Measurements from ENCODE around the gene GCNT2. TPM values are rescaled to one million over a fixed set of nuclear protein-coding genes. Genes with fewer than 3 reads are reported as not detected.
"Not testable (repeated sequence)": the region's sequence is repeated elsewhere in the genome, so short reads cannot be mapped to it uniquely, and the experiment has no call there.

Gene GCNT2
- polyA plus RNA-seq, 10 donors, result 1.6 to 3.8 (median 3.0) TPM

DNA sequence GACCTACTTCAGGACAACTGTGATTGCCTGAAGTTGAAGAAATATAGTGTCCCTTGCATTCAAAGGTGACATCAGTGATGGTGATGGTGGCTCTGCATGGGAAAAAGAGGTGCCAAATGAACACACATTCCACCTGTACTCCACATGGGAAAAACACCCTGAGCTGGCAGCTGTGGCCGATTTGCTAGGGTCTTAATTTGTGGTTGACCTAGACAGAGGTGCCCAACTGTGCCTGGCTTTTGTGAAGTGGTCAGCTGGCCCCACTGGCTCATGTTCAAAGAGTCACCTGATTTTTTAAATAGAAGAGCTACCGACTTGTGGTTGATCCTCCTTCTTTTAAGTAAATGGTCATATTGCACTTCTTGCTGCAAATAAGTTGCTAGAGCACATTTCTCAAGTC is 7.6 kb upstream of the GCNT2 start:
- no peak for DNase-seq

- DNase-seq, result no peak
Measured at GRCh38 chr6:10514049-10514780, 6.9 kb upstream of the GCNT2 start.

- no peak for DNase-seq
Measured at GRCh38 chr6:10516953-10517352, 4.2 kb upstream of the GCNT2 start.

DNA sequence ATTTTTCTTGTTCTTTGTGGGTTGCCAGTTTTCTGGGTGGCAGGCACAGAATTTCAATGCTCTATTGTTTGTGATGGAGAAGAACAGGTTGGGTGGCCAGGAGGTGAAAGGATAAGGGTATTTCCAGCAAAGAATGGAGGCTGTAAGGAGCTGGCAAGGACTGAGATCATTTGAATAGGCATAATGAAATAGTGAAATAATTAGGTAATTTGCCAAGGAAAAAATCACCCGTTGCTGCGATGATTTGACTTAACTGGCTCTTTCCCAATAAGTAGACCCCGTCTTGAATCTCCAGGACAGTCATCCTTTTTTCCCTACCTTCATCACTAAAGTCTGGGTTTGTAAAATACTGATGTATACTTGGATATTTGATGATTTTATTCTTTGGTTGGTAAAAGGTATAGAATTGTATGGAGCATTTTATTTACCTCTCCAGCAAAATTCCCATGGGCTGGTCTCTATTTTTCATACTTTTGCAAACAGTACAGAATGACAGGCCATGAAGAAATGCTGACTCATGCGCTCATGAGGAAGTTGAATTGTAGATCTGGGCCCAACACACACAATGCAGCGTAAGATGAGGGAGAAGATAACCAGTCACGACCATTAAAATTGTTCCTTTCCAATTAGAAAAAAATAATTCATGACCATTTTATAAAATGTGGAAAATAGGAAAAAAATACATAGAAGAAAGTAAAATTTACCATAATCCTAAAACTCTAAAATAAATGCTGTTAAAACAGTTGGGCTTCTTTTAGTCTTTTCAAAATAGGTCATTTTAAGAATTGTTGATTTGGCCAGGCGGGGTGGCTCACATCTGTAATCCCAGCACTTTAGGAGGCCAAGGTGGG is 2.4 kb upstream of the GCNT2 start:
- no peak for DNase-seq

- DNase-seq, result not testable (repeated sequence)
Measured at GRCh38 chr6:10519408-10519697, 1.8 kb upstream of the GCNT2 start.

DNA sequence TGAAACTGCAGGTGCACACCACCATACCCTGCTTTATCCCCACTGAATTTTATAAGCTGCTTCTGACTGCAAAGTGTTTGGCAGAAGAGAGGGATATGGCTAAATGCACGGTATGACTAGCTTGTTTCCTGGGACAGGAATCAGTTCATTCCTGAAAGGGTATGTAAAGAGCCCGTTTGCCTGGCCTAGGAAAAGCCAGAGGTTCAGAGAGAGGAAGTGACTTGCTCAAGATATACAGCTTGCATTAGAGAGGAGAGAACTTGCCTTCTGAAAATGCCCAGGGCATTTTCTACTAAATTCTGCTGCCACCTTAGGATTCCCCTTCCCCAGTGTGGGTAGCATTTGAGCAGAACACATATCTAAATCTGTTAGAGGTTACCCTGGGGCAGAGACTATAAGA is 683 bp upstream of the GCNT2 start:
- DNase-seq, result no peak

GRCh38 chr6:10522929-10523573 is 1.9 kb downstream of the GCNT2 start:
- no peak for DNase-seq

DNA sequence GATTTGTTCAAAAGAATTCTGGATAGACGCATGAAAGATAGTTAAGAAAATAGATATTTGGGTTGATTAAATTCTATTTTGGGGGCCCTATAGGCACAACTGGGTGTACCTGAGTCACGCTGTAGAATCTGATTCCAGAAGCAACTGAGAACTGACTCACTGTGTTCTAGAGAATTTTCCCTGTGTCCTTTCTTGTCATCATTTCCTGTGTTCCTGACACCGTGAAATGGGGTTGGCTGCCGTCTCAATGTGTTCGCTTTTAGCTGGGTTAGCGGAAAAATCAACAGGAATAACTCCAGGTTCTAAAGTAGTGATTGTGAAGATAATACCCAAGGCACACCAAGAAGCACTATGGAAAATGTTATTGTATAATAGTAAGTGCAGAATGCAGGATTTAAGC is 5.0 kb downstream of the GCNT2 start:
- no peak for DNase-seq

GRCh38 chr6:10528158-10528981 is 7.2 kb downstream of the GCNT2 start:
- no peak for DNase-seq

DNA sequence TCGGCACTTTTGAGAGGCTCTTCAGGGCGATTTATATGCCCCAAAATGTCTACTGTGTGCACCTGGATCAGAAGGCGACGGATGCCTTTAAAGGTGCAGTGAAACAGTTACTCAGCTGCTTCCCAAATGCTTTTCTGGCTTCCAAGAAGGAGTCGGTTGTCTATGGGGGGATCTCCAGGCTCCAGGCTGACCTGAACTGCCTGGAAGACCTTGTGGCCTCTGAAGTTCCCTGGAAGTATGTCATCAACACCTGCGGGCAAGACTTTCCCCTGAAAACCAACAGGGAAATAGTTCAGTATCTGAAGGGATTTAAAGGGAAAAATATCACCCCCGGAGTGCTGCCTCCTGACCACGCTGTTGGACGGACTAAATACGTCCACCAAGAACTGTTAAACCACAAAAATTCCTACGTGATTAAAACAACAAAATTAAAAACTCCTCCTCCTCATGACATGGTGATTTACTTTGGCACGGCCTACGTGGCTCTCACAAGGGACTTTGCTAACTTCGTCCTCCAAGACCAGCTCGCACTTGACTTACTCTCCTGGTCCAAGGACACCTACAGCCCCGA is 8.2 kb downstream of the GCNT2 start:
- no peak for DNase-seq

- DNase-seq, result not testable (repeated sequence)
Measured at GRCh38 chr6:10529828-10530374, 8.8 kb downstream of the GCNT2 start.

- no peak for DNase-seq
Measured at GRCh38 chr6:10531503-10531902, 10.4 kb downstream of the GCNT2 start.

DNA sequence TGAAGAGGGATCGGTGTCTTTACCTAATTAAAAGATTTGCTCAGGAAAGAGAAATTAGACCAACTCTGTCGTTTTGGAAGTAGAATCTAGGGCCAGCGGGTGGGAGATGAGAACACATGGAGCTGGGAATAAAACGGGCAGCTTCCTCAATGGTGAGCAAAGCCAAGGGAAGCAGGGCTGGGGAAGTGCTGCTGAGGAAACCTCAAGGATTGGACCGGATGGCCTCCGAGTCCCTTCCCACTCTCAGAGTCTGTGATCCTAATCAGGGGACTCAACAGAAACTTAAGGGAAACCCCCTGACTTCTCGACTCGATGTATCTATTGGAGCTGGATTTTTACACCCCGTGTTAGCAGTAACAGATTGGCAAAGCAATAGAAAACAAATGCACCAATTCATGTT is 10.8 kb downstream of the GCNT2 start:
- DNase-seq, result no peak

DNA sequence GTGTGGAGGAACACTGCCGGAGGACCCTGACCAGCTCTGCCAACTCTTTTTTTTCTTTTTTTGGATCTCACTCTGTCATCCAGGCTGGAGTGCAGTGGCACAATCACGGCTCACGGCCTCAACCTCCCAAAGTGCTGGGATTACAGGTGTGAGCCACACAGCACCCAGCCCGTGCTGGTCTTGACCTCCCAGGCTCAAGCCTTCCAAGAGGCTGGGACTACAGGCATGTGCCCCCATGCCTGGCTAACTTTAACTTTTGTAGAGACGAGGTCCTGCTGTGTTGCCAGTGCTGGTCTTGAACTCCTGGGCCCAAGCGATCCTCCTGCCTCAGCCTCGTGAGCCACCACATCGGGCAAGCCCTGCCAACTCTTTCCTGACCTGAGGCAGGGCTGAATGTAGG is 11.2 kb downstream of the GCNT2 start:
- no peak for DNase-seq

DNA sequence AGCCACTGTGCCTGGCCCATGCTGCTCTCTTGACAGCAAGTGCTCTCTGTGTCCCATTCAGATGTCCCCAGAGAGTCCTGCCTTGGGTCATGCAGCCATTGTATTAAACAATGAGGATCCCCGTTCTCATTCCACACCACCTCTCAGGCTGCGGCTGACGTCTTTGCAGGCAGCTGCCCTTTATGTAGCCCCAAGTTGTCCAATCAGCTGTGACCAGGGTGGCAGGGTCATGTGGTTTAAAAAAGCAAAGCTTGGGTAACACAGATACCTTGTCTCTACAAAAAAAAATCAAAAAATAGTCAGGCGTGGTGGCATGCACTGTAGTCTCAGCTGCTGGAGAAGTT is 13.2 kb downstream of the GCNT2 start:
- DNase-seq, result no peak

DNA sequence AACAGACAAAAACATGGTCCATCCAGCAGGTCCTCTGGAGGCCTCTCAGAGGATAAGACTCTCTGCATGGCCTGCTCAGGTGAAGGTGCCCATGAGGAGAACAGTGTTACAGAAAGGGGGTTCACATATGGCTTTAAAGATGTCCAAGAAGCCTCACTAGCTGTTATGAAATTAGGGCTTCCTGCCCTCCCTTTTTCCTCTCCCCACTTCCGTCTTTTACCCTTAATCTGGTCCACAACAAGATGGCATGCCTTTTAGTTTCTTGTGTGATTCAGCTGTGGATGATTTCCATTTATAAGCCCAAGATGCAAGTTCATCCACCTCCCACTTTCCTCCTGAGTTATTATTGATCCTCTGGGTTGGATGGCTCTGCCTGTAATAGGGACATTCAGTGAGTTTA is 14.0 kb downstream of the GCNT2 start:
- no peak for DNase-seq

- no peak for DNase-seq
Measured at GRCh38 chr6:10537726-10538125, 16.6 kb downstream of the GCNT2 start.

- no peak for DNase-seq
Measured at GRCh38 chr6:10540073-10540746, 19.1 kb downstream of the GCNT2 start.

DNA sequence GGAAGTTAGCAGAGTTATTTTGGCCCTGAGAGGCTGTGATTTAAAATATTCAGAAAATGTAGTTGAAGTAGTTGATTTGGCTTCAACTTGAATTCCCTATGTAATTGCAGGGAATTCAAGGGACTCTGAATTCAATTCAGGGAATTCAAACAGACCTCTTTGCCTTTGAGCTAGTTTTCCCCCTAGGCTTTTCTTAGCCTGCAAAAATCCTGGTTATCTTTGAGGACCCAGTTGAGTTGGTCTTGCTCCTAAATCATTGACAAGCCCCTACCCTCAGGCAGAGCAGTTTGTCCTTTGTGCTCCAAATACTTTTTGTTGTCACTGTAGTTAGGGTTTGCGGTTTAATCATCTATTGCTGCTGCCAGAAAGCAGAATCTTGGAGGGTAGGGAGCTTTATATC is 20.4 kb downstream of the GCNT2 start:
- no peak for DNase-seq

DNA sequence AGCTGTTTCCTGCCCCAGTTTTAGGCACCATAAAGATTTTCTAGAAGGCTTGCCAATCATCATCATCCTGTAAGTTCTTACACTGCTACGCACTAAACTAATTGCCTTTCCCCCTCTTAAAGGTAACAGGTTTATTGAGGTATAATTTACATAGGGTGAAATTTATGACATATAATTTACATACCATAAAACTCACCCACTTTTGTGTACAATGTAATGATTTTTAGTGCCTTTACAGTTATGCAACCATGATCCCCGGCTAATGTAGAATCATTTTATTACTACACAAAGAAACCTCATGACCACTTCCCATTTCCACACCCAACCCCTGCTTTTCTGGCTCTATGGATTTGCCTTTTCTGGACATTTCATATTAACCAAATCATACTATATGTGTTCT is 21.1 kb downstream of the GCNT2 start:
- DNase-seq, result no peak

DNA sequence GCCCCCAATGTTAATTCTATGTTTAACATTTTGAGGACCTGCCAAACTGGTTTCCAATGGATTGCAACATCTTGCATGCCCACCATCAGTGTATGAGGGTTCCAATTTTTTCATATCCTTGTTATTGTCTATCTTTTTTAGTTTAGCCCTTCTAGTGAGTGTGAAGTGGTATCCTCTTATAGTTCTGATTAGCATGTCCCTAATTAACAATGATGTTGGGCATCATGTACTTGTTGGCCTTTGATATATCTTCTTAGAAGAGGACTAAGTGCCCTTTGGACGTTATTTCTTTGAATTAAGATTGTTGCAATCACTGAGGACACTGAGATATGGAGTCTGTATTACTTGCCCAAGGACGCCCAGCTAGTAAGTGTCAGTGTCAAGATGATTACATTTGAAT is 22.3 kb downstream of the GCNT2 start:
- DNase-seq, result no peak
